NCI-H2227 (cell line): ENCODE results near the gene MBD3.
"Not testable (repeated sequence)": the region's sequence is repeated elsewhere in the genome, so short reads cannot be mapped to it uniquely, and the experiment has no call there.

Source experiments
- DNase-seq: peaks from one replicate; lab custom pipeline; 2025; ENCODE audit not compliant: unreplicated experiment; lab: John Stamatoyannopoulos, UW

Gene MBD3

GRCh38 chr19:1592755-1593500 lies at the start of gene MBD3:
Gene MBD3, minus strand, starts transcription at chr19:1592865. Its CDS starts 234 bp downstream, at chr19:1592631.
- peak; percentile 95 for DNase-seq

- DNase-seq = not testable (repeated sequence)
Observed at GRCh38 chr19:1640893-1641448, 48.3 kb upstream of the MBD3 start.

GRCh38 chr19:1636325-1637236 lies 43.9 kb upstream of the MBD3 start:
- DNase-seq = no peak

GRCh38 chr19:1634938-1635243 lies 42.2 kb upstream of the MBD3 start:
- DNase-seq = no peak

GRCh38 chr19:1634242-1634937 lies 41.7 kb upstream of the MBD3 start:
- DNase-seq = no peak

GRCh38 chr19:1633269-1633826 lies 40.7 kb upstream of the MBD3 start:
- no peak for DNase-seq

- DNase-seq = no peak
Observed at GRCh38 chr19:1632462-1633268, 40.0 kb upstream of the MBD3 start.

GRCh38 chr19:1631557-1632100 lies 39.0 kb upstream of the MBD3 start:
- no peak for DNase-seq

- DNase-seq = no peak
Observed at GRCh38 chr19:1630811-1631210, 38.1 kb upstream of the MBD3 start.

- no peak for DNase-seq
Observed at GRCh38 chr19:1630012-1630411, 37.3 kb upstream of the MBD3 start.

GRCh38 chr19:1629256-1629808 lies 36.7 kb upstream of the MBD3 start:
- DNase-seq = no peak

GRCh38 chr19:1627194-1627593 lies 34.5 kb upstream of the MBD3 start:
- DNase-seq = no peak

GRCh38 chr19:1626417-1627010 lies 33.8 kb upstream of the MBD3 start:
- no peak for DNase-seq

- DNase-seq = peak; percentile 33
Observed at GRCh38 chr19:1624458-1624857, 31.8 kb upstream of the MBD3 start.

GRCh38 chr19:1622541-1622940 lies 29.9 kb upstream of the MBD3 start:
- DNase-seq = no peak

- DNase-seq = no peak
Observed at GRCh38 chr19:1622007-1622406, 29.3 kb upstream of the MBD3 start.

- DNase-seq = no peak
Observed at GRCh38 chr19:1621574-1621973, 28.9 kb upstream of the MBD3 start.

GRCh38 chr19:1621021-1621420 lies 28.4 kb upstream of the MBD3 start:
- no peak for DNase-seq

- no peak for DNase-seq
Observed at GRCh38 chr19:1620502-1620901, 27.8 kb upstream of the MBD3 start.
